ENCODE data around the gene ASXL1. TPM values are rescaled to one million over a fixed set of nuclear protein-coding genes. Genes with fewer than 3 reads are reported as not detected.

ASXL1 gene
- total and polyA plus RNA-seq, 9 of the 15 experiments (the other 6 are each of a cell fraction or from before 2014, with no cell fraction given): 6.5 to 65.3 (median 32.3) TPM

DNA sequence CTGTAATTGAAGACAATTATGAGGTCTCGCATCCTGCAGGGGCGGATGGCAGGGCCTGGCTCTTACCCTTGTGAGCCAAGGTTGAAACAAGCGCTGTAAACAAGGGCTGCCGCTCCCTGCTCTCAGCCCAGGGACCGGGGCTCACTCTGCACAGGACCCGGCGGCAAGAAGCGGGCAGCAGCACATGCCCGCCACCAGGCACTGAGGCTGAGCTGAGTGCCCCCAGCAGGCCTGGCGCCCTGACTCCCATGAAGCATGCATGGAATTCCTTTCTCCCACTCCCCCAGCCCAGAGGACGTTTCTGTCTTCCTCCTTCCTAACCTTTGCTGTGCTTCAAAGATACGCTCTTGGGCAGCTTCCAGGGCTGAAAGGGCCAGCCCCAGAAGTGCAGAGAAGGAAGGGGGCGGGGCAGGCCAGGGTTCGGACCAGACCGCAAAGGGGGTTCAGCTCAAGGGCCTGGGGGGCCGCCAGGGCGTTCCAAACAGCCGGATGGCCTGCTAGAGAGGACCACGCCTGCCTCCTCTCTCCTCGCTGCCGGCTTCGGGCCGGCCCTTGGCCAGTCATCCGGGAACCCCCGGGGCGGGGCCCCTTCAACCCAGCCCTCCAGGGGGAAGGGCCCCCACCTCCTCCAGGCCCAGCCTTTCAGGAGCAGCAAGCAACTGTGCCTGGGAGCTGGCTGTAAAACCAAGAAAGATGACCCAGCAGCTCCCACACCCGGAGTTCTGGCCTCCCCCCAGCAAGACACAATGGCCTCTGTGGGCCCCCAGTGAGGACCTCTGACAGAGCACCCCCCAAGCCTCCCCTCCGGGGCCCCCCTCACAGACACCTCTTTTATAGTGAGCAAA lies 117.1 kb downstream of the ASXL1 start (continued):
- TF ChIP-seq ELF4 (CRISPR knock-in tag; IDR thresholded peaks at IDR 0.05) (no peak), ZNF431 (CRISPR knock-in tag; IDR thresholded peaks at IDR 0.05) (no peak), GABPB2 (CRISPR knock-in tag; conservative IDR thresholded peaks at IDR 0.05) (no peak), PTRF (tag; IDR thresholded peaks at IDR 0.05) (no peak), KLF10 (CRISPR knock-in tag; IDR thresholded peaks at IDR 0.05) (no peak), CBFA2T2 (conservative IDR thresholded peaks at IDR 0.05) (0 out of 2 replicates have a peak, but pooled peaks have one; percentile 18), CCNT2 (IDR thresholded peaks at IDR 0.05; ENCODE audit: borderline replicate concordance, extremely low read depth, insufficient read length, low read depth, low read length) (peak; percentile 93), MEF2A (IDR thresholded peaks at IDR 0.05; ENCODE audit: control insufficient read depth, low read depth, low read length) (0 out of 2 replicates have a peak, but pooled peaks have one; percentile 4), SIX5 (IDR thresholded peaks at IDR 0.05; ENCODE audit: borderline replicate concordance in 1 of 2, insufficient read depth in 1 of 2, low read depth in 1 of 2, low read length in 2 of 2) (no peak)
- TF ChIP-seq, protein P1, sequence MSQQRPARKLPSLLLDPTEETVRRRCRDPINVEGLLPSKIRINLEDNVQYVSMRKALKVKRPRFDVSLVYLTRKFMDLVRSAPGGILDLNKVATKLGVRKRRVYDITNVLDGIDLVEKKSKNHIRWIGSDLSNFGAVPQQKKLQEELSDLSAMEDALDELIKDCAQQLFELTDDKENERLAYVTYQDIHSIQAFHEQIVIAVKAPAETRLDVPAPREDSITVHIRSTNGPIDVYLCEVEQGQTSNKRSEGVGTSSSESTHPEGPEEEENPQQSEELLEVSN (IDR thresholded peaks at IDR 0.05; ENCODE audit: borderline replicate concordance in 1 of 2, extremely low read depth in 1 of 2, insufficient read depth in 1 of 2, insufficient read length in 1 of 2, low read depth in 1 of 2, low read length in 1 of 2, poor library complexity in 1 of 2, severe bottlenecking in 1 of 2): no peak
- TF ChIP-seq, protein P2, sequence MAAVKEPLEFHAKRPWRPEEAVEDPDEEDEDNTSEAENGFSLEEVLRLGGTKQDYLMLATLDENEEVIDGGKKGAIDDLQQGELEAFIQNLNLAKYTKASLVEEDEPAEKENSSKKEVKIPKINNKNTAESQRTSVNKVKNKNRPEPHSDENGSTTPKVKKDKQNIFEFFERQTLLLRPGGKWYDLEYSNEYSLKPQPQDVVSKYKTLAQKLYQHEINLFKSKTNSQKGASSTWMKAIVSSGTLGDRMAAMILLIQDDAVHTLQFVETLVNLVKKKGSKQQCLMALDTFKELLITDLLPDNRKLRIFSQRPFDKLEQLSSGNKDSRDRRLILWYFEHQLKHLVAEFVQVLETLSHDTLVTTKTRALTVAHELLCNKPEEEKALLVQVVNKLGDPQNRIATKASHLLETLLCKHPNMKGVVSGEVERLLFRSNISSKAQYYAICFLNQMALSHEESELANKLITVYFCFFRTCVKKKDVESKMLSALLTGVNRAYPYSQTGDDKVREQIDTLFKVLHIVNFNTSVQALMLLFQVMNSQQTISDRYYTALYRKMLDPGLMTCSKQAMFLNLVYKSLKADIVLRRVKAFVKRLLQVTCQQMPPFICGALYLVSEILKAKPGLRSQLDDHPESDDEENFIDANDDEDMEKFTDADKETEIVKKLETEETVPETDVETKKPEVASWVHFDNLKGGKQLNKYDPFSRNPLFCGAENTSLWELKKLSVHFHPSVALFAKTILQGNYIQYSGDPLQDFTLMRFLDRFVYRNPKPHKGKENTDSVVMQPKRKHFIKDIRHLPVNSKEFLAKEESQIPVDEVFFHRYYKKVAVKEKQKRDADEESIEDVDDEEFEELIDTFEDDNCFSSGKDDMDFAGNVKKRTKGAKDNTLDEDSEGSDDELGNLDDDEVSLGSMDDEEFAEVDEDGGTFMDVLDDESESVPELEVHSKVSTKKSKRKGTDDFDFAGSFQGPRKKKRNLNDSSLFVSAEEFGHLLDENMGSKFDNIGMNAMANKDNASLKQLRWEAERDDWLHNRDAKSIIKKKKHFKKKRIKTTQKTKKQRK (IDR thresholded peaks at IDR 0.05; ENCODE audit: borderline replicate concordance, low read depth, low read length): no peak
- TF ChIP-seq, protein P3, sequence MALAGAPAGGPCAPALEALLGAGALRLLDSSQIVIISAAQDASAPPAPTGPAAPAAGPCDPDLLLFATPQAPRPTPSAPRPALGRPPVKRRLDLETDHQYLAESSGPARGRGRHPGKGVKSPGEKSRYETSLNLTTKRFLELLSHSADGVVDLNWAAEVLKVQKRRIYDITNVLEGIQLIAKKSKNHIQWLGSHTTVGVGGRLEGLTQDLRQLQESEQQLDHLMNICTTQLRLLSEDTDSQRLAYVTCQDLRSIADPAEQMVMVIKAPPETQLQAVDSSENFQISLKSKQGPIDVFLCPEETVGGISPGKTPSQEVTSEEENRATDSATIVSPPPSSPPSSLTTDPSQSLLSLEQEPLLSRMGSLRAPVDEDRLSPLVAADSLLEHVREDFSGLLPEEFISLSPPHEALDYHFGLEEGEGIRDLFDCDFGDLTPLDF (CRISPR knock-in tag; IDR thresholded peaks at IDR 0.05): no peak
- TF ChIP-seq, protein P4, sequence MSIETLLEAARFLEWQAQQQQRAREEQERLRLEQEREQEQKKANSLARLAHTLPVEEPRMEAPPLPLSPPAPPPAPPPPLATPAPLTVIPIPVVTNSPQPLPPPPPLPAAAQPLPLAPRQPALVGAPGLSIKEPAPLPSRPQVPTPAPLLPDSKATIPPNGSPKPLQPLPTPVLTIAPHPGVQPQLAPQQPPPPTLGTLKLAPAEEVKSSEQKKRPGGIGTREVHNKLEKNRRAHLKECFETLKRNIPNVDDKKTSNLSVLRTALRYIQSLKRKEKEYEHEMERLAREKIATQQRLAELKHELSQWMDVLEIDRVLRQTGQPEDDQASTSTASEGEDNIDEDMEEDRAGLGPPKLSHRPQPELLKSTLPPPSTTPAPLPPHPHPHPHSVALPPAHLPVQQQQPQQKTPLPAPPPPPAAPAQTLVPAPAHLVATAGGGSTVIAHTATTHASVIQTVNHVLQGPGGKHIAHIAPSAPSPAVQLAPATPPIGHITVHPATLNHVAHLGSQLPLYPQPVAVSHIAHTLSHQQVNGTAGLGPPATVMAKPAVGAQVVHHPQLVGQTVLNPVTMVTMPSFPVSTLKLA (conservative IDR thresholded peaks at IDR 0.05): peak; percentile 59 to 69; a peak in 3 of 4 replicates
- TF ChIP-seq, protein P5, sequence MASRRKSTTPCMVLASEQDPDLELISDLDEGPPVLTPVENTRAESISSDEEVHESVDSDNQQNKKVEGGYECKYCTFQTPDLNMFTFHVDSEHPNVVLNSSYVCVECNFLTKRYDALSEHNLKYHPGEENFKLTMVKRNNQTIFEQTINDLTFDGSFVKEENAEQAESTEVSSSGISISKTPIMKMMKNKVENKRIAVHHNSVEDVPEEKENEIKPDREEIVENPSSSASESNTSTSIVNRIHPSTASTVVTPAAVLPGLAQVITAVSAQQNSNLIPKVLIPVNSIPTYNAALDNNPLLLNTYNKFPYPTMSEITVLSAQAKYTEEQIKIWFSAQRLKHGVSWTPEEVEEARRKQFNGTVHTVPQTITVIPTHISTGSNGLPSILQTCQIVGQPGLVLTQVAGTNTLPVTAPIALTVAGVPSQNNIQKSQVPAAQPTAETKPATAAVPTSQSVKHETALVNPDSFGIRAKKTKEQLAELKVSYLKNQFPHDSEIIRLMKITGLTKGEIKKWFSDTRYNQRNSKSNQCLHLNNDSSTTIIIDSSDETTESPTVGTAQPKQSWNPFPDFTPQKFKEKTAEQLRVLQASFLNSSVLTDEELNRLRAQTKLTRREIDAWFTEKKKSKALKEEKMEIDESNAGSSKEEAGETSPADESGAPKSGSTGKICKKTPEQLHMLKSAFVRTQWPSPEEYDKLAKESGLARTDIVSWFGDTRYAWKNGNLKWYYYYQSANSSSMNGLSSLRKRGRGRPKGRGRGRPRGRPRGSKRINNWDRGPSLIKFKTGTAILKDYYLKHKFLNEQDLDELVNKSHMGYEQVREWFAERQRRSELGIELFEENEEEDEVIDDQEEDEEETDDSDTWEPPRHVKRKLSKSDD (conservative IDR thresholded peaks at IDR 0.05; ENCODE audit: low read length): no peak
